Measurements from ENCODE around the gene ATP5IF1.

GRCh38 chr1:28279721-28280120, 43.8 kb downstream of the ATP5IF1 start:
- no peak for TF ChIP-seq ZNF274 (IDR thresholded peaks at IDR 0.05; ENCODE audit: low read depth, low read length)
- no peak for TF ChIP-seq YY1 (IDR thresholded peaks at IDR 0.05; ENCODE audit: insufficient read depth, insufficient read length)
